ENCODE measurements around the gene CELF4. TPM values are rescaled to one million over a fixed set of nuclear protein-coding genes. Genes with fewer than 3 reads are reported as not detected.

CELF4 gene
- total and polyA plus RNA-seq, 2 donors (not counting 3 experiments of a cell fraction or from before 2014, with no cell fraction given), result not detected

DNA sequence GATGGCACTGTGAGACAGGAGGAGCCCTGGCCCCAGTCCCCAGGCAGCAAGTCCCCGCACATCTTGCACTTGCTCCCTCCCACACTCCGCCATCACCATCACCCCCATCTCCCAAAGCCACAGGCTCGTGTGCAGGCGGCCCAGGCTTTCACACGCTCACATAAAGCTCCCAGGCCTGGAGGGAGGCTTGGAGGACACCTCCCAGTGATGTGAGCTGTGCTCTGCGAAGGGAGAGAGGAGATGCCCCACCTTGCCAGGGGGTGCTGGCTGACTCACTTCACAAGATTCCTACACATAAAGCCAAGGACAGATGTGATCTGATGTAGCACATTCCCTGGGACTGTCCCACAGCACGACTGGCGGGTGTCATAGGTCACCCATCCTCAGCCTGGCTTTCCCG is 28.9 kb downstream of the CELF4 start:
- Histone ChIP-seq H3K4me2 (ENCODE audit: insufficient read depth, low read length) (no peak overlapping the region), H3K27ac (ENCODE audit: insufficient read depth, low read depth, low read length) (no peak overlapping the region), H2AFZ (ENCODE audit: low read depth, low read length) (no peak overlapping the region), H3K36me3 (ENCODE audit: control insufficient read depth in 2 of 2, extremely low read depth in 1 of 2, insufficient read depth in 2 of 2, low read length in 2 of 2) (no peaks in the 10 kb centered on the region), H3K27me3 (ENCODE audit: control insufficient read depth in 2 of 2, insufficient read depth in 2 of 2, low read length in 2 of 2) (peaks cover 7 to 8% of the 10 kb centered on the region in 2 experiments), H3K9ac (replicated peaks; ENCODE audit: extremely low read depth, insufficient read depth, low read length) (no peak overlapping the region), H3K9me1 (replicated peaks; ENCODE audit: control insufficient read depth, extremely low read depth, insufficient read depth, low read length) (no peaks in the 10 kb centered on the region), H4K20me1 (replicated peaks; ENCODE audit: control insufficient read depth, extremely low read depth, insufficient read depth, low read length) (no peaks in the 10 kb centered on the region), H3K4me1 (ENCODE audit: control insufficient read depth, extremely low read depth, insufficient read depth, low read length) (no peaks in the 10 kb centered on the region), H3K79me2 (ENCODE audit: control insufficient read depth, insufficient read depth, low read length) (no peaks in the 10 kb centered on the region), H3K4me3 (replicated peaks in 1 of 3; ENCODE audit: insufficient read depth in 1 of 3, low read depth in 1 of 3, low read length in 3 of 3) (no peak overlapping the region), H3K9me3 (replicated peaks; ENCODE audit: control insufficient read depth, insufficient read depth, low read length) (no peaks in the 10 kb centered on the region)
- FAIRE-seq (no peak), DNase-seq (ENCODE audit: low read depth, low spot score) (no peak)
- intact Hi-C loops (cut with micrococcal nuclease), result no loop called here
- CTCF ChIA-PET, result no interaction called here
- POLR2A ChIA-PET, result no interaction called here
- TF ChIP-seq FOS (IDR thresholded peaks at IDR 0.05; ENCODE audit: borderline replicate concordance, insufficient read depth, low read length) (no peak), EZH2 (IDR thresholded peaks at IDR 0.05; ENCODE audit: borderline replicate concordance, low read depth, low read length, severe bottlenecking) (no peak), GATA2 (IDR thresholded peaks at IDR 0.05; ENCODE audit: insufficient read depth, insufficient read length, low read depth, low read length) (no peak), POLR2AphosphoS5 (IDR thresholded peaks at IDR 0.05; ENCODE audit: insufficient read depth, low read depth, low read length) (no peak), MYC (IDR thresholded peaks at IDR 0.05; ENCODE audit: low read depth, low read length) (no peak), JUN (IDR thresholded peaks at IDR 0.05; ENCODE audit: borderline replicate concordance, insufficient read depth, insufficient read length, low read depth) (no peak)
- TF ChIP-seq, protein P1, sequence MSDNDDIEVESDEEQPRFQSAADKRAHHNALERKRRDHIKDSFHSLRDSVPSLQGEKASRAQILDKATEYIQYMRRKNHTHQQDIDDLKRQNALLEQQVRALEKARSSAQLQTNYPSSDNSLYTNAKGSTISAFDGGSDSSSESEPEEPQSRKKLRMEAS (IDR thresholded peaks at IDR 0.05; ENCODE audit: insufficient read depth, insufficient read length), result no peak
- no TSS peak for BruUV-seq (replicated peaks)
- dilution Hi-C loops (cut with MboI; ENCODE audit: extremely low pct_ligation_motif_present, low sequenced_read_pairs), result no loop called here

DNA sequence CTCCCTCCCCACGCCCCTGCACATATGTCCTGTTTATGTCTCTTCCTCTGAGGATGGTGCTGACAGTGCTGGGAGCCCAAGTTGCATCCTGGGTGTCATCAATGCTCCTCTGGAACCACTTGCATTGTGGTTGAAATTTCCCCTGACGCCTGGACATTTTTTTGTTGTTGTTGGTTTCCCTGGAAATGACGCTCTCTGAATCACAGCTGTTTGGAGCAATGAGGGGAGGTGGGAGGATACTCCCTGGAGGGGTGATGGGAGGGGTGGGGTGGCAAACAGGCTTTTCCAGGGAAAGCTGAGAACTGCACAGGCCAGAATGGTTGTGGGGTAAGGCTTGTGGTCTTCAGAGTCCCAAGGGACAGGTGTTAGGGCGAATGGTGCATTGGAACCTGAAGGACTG is 29.6 kb downstream of the CELF4 start:
- dilution Hi-C loops (cut with MboI; ENCODE audit: extremely low pct_ligation_motif_present, low sequenced_read_pairs), result no loop called here
- no peak overlapping the region for H3K27ac ChIP-seq (ENCODE audit: insufficient read depth, low read depth, low read length)

More for the DNA sequence above, 29.6 kb downstream of the CELF4 start:
- no peak for FAIRE-seq
- no peak overlapping the region for H3K9ac ChIP-seq (replicated peaks; ENCODE audit: extremely low read depth, insufficient read depth, low read length)
- no peaks in the 10 kb centered on the region for H3K79me2 ChIP-seq (ENCODE audit: control insufficient read depth, insufficient read depth, low read length)
- H2AFZ ChIP-seq (ENCODE audit: low read depth, low read length), result no peak overlapping the region
- TF ChIP-seq MYC (IDR thresholded peaks at IDR 0.05; ENCODE audit: low read depth, low read length) (no peak), FOS (IDR thresholded peaks at IDR 0.05; ENCODE audit: borderline replicate concordance, insufficient read depth, low read length) (no peak), EZH2 (IDR thresholded peaks at IDR 0.05; ENCODE audit: borderline replicate concordance, low read depth, low read length, severe bottlenecking) (no peak), GATA2 (IDR thresholded peaks at IDR 0.05; ENCODE audit: insufficient read depth, insufficient read length, low read depth, low read length) (no peak), POLR2AphosphoS5 (IDR thresholded peaks at IDR 0.05; ENCODE audit: insufficient read depth, low read depth, low read length) (no peak), POLR2A (IDR thresholded peaks at IDR 0.05; ENCODE audit: low read depth, low read length) (no peak), JUN (IDR thresholded peaks at IDR 0.05; ENCODE audit: borderline replicate concordance, insufficient read depth, insufficient read length, low read depth) (no peak)
- TF ChIP-seq, protein P2, sequence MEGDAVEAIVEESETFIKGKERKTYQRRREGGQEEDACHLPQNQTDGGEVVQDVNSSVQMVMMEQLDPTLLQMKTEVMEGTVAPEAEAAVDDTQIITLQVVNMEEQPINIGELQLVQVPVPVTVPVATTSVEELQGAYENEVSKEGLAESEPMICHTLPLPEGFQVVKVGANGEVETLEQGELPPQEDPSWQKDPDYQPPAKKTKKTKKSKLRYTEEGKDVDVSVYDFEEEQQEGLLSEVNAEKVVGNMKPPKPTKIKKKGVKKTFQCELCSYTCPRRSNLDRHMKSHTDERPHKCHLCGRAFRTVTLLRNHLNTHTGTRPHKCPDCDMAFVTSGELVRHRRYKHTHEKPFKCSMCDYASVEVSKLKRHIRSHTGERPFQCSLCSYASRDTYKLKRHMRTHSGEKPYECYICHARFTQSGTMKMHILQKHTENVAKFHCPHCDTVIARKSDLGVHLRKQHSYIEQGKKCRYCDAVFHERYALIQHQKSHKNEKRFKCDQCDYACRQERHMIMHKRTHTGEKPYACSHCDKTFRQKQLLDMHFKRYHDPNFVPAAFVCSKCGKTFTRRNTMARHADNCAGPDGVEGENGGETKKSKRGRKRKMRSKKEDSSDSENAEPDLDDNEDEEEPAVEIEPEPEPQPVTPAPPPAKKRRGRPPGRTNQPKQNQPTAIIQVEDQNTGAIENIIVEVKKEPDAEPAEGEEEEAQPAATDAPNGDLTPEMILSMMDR (IDR thresholded peaks at IDR 0.05; ENCODE audit: extremely low read depth in 1 of 2, insufficient read depth in 1 of 2, low read depth in 1 of 2, low read length in 2 of 2), result no peak
- TF ChIP-seq, protein P1 (IDR thresholded peaks at IDR 0.05; ENCODE audit: insufficient read depth, insufficient read length), result no peak
- H3K4me1 ChIP-seq (ENCODE audit: control insufficient read depth, extremely low read depth, insufficient read depth, low read length), result no peaks in the 10 kb centered on the region
- no peak overlapping the region for H3K4me2 ChIP-seq (ENCODE audit: insufficient read depth, low read length)
- H3K4me3 ChIP-seq (replicated peaks in 1 of 3; ENCODE audit: insufficient read depth in 1 of 3, low read depth in 1 of 3, low read length in 3 of 3), result no peak overlapping the region
- H3K9me3 ChIP-seq (replicated peaks; ENCODE audit: control insufficient read depth, insufficient read depth, low read length), result no peaks in the 10 kb centered on the region
- peaks cover 7 to 8% of the 10 kb centered on the region in 2 experiments for H3K27me3 ChIP-seq (ENCODE audit: control insufficient read depth in 2 of 2, insufficient read depth in 2 of 2, low read length in 2 of 2)
- no peaks in the 10 kb centered on the region for H3K9me1 ChIP-seq (replicated peaks; ENCODE audit: control insufficient read depth, extremely low read depth, insufficient read depth, low read length)
- no peaks in the 10 kb centered on the region for H4K20me1 ChIP-seq (replicated peaks; ENCODE audit: control insufficient read depth, extremely low read depth, insufficient read depth, low read length)
- ChIA-PET POLR2A (no interaction called here), CTCF (no interaction called here)
- H3K36me3 ChIP-seq (ENCODE audit: control insufficient read depth in 2 of 2, extremely low read depth in 1 of 2, insufficient read depth in 2 of 2, low read length in 2 of 2), result no peaks in the 10 kb centered on the region
- intact Hi-C loops (cut with micrococcal nuclease), result no loop called here
- DNase-seq (ENCODE audit: low read depth, low spot score), result no peak
- BruUV-seq (replicated peaks), result no TSS peak
